SU-DHL-6 (cell line): Measurements from ENCODE around the gene MCM5.

Experiments
- CTCF ChIP-seq: fragments of 200-600 bp; sonication (generic); IDR thresholded peaks from one replicate; pipeline ENCODE4 v1.5.1; 2017; ENCODE audit warnings: antibody characterized with exemption, mild to moderate bottlenecking, low read length, moderate library complexity; ENCODE audit not compliant: insufficient read depth, poor library complexity, severe bottlenecking
- EZH2phosphoT487 ChIP-seq: fragments of 200-600 bp; sonication (generic), shearing (Covaris generic); conservative IDR thresholded peaks from 2 replicates; pipeline ENCODE4 v1.6.1; 2018; ENCODE audit warnings: mild to moderate bottlenecking, antibody characterized with exemption, low read length, moderate library complexity, mixed read lengths

GRCh38 chr22:35380537-35381423 is 19.2 kb upstream of the MCM5 start, which contains the start of gene HMOX1:
- TF ChIP-seq CTCF: no peak
- TF ChIP-seq EZH2phosphoT487: no peak
